GM10248 (cell line): ENCODE measurements around the gene RALGPS2.

Source experiments
- CTCF ChIA-PET: fragments of 300-600 bp; sonication (Branson Sonifier 250); formaldehyde crosslinking; extraction: SDS; loops from one replicate; lab custom pipeline; 2021; ENCODE audit warnings: antibody characterized with exemption; lab: Yijun Ruan, JAX
- POLR2A ChIA-PET: fragments of 350-650 bp; sonication (Branson Sonifier 250); formaldehyde crosslinking; extraction: SDS; loops from one replicate; lab custom pipeline; 2020; ENCODE audit warnings: antibody characterized with exemption; lab: Yijun Ruan, JAX
- DNase-seq: peaks from one replicate; pipeline ENCODE4 v3.0.0; 2012; ENCODE audit errors: extremely low spot score
- TF ChIP-seq, protein P1 (sequence below): IDR thresholded peaks from 2 replicates; pipeline ENCODE4 v1.5.1; 2012; ENCODE audit warnings: mild to moderate bottlenecking, low read depth; ENCODE audit errors: extremely low read depth, missing control alignments, control extremely low read depth

Gene RALGPS2, protein sequence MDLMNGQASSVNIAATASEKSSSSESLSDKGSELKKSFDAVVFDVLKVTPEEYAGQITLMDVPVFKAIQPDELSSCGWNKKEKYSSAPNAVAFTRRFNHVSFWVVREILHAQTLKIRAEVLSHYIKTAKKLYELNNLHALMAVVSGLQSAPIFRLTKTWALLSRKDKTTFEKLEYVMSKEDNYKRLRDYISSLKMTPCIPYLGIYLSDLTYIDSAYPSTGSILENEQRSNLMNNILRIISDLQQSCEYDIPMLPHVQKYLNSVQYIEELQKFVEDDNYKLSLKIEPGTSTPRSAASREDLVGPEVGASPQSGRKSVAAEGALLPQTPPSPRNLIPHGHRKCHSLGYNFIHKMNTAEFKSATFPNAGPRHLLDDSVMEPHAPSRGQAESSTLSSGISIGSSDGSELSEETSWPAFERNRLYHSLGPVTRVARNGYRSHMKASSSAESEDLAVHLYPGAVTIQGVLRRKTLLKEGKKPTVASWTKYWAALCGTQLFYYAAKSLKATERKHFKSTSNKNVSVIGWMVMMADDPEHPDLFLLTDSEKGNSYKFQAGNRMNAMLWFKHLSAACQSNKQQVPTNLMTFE

DNA sequence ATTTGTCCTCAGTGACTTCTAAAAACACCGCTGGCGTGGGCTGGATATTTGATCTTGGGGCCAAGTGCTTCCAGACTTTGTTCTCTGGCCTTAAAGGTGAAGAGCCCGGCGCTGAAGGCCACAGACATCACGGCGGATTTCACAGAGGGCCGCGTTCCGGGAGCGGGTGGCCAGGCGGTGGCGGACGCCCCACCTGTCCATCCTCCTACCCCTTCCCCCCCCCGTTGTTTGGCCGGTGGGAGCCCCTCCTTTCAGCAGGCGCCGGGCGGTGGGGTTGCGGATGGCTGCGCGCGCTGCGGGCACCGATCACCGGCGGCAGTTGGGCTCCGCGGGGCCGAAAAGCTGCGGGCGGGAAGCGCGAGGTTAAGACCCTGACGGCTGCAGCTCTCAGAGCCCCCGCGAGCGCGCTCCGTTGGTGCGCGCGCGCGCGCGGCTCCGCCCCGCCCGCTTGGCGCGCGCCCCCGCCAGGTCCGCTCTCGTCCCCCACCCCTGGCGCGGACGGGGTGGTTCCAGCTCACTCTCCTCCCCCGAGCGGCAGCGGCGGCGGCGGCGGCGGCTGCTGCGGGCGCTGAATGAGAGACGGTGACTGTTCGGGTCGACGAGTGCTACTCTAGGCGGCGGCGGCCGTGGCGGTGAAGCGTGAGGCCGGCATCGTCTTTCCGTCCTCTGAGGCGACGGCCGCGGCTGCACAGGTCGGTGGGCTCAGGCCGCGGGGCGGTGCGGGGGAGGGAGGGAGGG lies at the start of gene RALGPS2:
Gene RALGPS2, plus strand, starts transcription at position 517 of the 738 bp plus-strand sequence. CDS start 51,521 bp downstream, outside the sequence.
- TF ChIP-seq, protein P1, sequence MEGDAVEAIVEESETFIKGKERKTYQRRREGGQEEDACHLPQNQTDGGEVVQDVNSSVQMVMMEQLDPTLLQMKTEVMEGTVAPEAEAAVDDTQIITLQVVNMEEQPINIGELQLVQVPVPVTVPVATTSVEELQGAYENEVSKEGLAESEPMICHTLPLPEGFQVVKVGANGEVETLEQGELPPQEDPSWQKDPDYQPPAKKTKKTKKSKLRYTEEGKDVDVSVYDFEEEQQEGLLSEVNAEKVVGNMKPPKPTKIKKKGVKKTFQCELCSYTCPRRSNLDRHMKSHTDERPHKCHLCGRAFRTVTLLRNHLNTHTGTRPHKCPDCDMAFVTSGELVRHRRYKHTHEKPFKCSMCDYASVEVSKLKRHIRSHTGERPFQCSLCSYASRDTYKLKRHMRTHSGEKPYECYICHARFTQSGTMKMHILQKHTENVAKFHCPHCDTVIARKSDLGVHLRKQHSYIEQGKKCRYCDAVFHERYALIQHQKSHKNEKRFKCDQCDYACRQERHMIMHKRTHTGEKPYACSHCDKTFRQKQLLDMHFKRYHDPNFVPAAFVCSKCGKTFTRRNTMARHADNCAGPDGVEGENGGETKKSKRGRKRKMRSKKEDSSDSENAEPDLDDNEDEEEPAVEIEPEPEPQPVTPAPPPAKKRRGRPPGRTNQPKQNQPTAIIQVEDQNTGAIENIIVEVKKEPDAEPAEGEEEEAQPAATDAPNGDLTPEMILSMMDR: no peak
- DNase-seq: peak; percentile 68
- CTCF ChIA-PET: no interaction called here
- POLR2A ChIA-PET: no interaction called here

DNA sequence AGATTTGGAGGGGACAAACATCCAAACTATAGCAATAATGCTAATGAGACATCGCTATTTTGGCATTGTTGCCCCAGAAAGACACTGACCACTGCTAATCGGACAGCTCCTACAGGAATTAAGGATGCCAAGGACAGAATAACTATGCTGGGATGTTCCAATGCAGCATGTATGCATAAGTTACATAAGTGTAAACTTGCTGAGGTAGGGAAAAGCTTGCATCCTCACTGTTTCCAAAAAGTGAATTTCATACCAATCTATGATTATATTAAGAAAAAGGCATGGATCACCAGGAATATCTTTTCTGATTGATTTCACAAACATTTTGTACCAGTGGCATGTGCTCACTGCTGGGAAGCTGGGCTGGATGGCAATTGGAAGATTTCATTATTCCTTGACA lies 45.8 kb upstream of the RALGPS2 start:
- no peak for DNase-seq
- CTCF ChIA-PET: interaction anchor here (1.5 kb wide), 1 partner anchor 89 kb away, joined by 4 read pairs; no protein-coding TSS in a partner anchor
- POLR2A ChIA-PET: no interaction called here

DNA sequence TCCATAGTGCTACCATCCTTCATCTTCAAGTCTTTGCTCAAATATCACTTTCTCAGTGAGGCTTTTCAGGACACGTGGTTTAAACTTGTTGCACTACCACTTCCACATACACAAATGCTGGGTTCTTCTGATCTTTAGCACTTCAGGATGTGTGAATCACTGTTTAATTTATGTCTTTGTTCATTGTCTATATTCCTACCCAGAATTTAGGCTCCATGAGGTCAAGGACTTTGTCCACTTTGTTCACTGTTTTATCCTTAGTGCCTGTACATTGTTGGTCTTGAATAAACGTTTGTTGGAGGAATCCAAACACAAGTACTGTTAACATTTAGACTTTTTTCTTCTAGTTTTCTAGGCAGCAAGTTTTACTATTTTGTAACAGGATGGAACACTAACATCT lies 42.6 kb upstream of the RALGPS2 start:
- POLR2A ChIA-PET: no interaction called here
- CTCF ChIA-PET: interaction anchor here (1.4 kb wide), 1 partner anchor 8 kb away, joined by 3 read pairs; no protein-coding TSS in a partner anchor
- TF ChIP-seq, protein P1: no peak
- no peak for DNase-seq

More for the DNA sequence above, 45.8 kb upstream of the RALGPS2 start:
- TF ChIP-seq, protein P1: no peak

DNA sequence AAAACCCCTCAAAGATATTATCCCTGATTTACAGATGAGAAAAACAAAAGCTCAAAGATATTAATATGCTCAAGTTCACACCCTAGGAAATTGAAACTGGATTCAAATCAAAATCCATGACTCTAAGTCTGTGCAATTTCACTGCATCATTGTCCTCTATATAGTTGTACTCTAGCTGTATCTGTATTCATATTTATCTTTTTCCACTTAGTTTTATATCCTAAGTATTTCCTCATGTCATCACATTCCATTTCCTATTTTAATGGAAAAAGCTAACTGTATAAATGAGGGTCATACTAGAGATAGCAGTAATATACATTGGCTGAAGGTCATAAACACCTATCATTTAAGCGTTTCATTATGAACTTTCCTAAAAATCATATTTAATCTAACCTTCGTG lies 42.2 kb upstream of the RALGPS2 start:
- TF ChIP-seq, protein P1: no peak
- POLR2A ChIA-PET: no interaction called here
- no peak for DNase-seq
- CTCF ChIA-PET: interaction anchor here (1.1 to 1.4 kb wide), 2 partner anchors 9 to 46 kb away, joined by 3 read pairs; no protein-coding TSS in a partner anchor

DNA sequence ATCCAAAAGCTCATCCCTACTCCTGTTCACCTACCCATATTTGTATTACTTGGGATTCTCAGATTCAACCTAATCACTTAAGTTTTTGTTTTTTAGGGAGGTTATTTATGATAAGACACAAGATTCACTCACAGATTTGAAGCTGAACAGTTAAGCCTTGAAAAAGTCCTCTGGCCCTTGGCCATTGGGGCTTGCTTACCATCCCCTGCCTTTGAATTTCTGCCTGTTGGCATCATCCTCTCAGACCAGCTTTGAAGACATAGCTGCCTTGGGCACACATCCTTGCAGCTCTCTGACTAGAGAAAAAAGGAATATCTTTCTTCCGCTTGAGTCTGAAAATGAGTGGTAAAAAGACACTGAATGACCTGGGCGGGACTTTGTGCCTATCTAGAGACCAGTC lies 41.8 kb upstream of the RALGPS2 start:
- TF ChIP-seq, protein P1: no peak
- ChIA-PET CTCF (interaction anchor here (1.1 to 1.4 kb wide), 3 partner anchors 9 to 45 kb away, joined by 3 read pairs; no protein-coding TSS in a partner anchor), POLR2A (no interaction called here)
- DNase-seq: no peak

DNA sequence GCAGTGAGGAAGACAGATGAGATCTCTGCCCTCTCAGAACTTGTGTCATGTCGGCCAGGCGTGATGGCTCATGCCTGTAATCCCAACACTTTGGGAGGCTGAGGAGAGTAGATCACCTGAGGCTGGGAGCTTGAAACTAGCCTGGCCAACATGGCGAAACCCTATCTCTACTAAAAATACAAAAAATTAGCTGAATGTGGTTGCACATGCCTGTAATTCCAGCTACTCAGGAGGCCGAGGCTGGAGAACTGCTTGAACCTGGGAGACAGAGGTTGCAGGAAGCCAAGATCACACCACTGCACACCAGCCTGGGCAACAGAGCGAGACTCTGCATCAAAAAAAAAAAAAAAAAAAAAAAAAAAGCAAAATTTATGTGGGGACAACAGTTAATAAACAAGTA lies 40.9 kb upstream of the RALGPS2 start:
- POLR2A ChIA-PET: no interaction called here
- CTCF ChIA-PET: interaction anchor here (0.9 to 1.4 kb wide), 4 partner anchors 10 to 84 kb away, joined by 3 read pairs; no protein-coding TSS in a partner anchor
- TF ChIP-seq, protein P1: no peak
- no peak for DNase-seq
